ENCODE data around the gene NDUFS8. TPM values are rescaled to one million over a fixed set of nuclear protein-coding genes. Genes with fewer than 3 reads are reported as not detected.

NDUFS8 gene
- total RNA-seq, 1 experiment from 2014 or later: 221 TPM

GRCh38 chr11:68053117-68053516 lies 22.6 kb downstream of the NDUFS8 start:
- ATAC-seq (no peak; the same call in 1 of the 2 replicates), DNase-seq (ENCODE audit: low spot score) (no peak)
- no peaks in the 10 kb centered on the region for H3K9me3 Mint-ChIP-seq
- ChIA-PET POLR2A (no interaction called here), CTCF (interaction anchor here (1.2 kb wide), 1 partner anchor 153 kb away, joined by 3 read pairs; no protein-coding TSS in a partner anchor)
- H3K4me1 Mint-ChIP-seq: peaks cover 6% of the 10 kb centered on the region
- no peak overlapping the region for H3K4me3 Mint-ChIP-seq
- H3K36me3 Mint-ChIP-seq: peaks cover 18% of the 10 kb centered on the region
- H3K27ac Mint-ChIP-seq: no peak overlapping the region
- H3K27me3 Mint-ChIP-seq (ENCODE audit: low read depth): no peaks in the 10 kb centered on the region
- TF ChIP-seq ZNF317 (CRISPR knock-in tag; IDR thresholded peaks at IDR 0.05; ENCODE audit: borderline replicate concordance, low read depth) (no peak), EMX1 (CRISPR knock-in tag; IDR thresholded peaks at IDR 0.05) (0 out of 2 replicates have a peak, but pooled peaks have one; percentile 43), MLX (CRISPR knock-in tag; IDR thresholded peaks at IDR 0.05) (no peak), NFATC4 (CRISPR knock-in tag; IDR thresholded peaks at IDR 0.05) (0 out of 2 replicates have a peak, but pooled peaks have one; percentile 11), ZSCAN18 (CRISPR knock-in tag; IDR thresholded peaks at IDR 0.05) (no peak), NFYB (CRISPR knock-in tag; conservative IDR thresholded peaks at IDR 0.05; ENCODE audit: low read depth) (no peak), TP53 (CRISPR knock-in tag; IDR thresholded peaks at IDR 0.05) (no peak), GRHL2 (CRISPR knock-in tag; IDR thresholded peaks at IDR 0.05; ENCODE audit: insufficient replicate concordance, severe bottlenecking) (no peak)

- CTCF ChIA-PET: interaction anchor here (0.8 kb wide), 1 partner anchor 13 kb away, joined by 3 read pairs; no protein-coding TSS in a partner anchor
- Mint-ChIP-seq H3K27ac (peak overlapping the region; percentile 66; the same call in 1 of the 2 replicates), H3K27me3 (ENCODE audit: low read depth) (no peaks in the 10 kb centered on the region), H3K4me1 (peaks cover 6% of the 10 kb centered on the region), H3K36me3 (peaks cover 25% of the 10 kb centered on the region), H3K9me3 (no peaks in the 10 kb centered on the region), H3K4me3 (no peak overlapping the region)
- POLR2A ChIA-PET: no interaction called here
- TF ChIP-seq ETV6 (CRISPR knock-in tag; IDR thresholded peaks at IDR 0.05) (no peak), EMX1 (CRISPR knock-in tag; IDR thresholded peaks at IDR 0.05) (no peak), E2F5 (CRISPR knock-in tag; IDR thresholded peaks at IDR 0.05) (no peak), ESRRA (CRISPR knock-in tag; IDR thresholded peaks at IDR 0.05; ENCODE audit: borderline replicate concordance) (no peak), JAZF1 (CRISPR knock-in tag; IDR thresholded peaks at IDR 0.05) (no peak), ERG (CRISPR knock-in tag; IDR thresholded peaks at IDR 0.05) (no peak), GABPB1 (CRISPR knock-in tag; IDR thresholded peaks at IDR 0.05) (no peak), PRDM15 (CRISPR knock-in tag; IDR thresholded peaks at IDR 0.05) (no peak), NR3C1 (CRISPR knock-in tag; conservative IDR thresholded peaks at IDR 0.05; ENCODE audit: low read depth) (no peak)
- ATAC-seq (no peak), DNase-seq (ENCODE audit: low spot score) (no peak)
Observed at GRCh38 chr11:68053981-68054812, 23.7 kb downstream of the NDUFS8 start.

All from WTC11 (cell line).